WTC11 (cell line): ENCODE data around the gene SGCD.

Experiments
- ATF3 ChIP-seq: sonication (generic); formaldehyde crosslinking; conservative IDR thresholded peaks from 2 replicates; pipeline ENCODE4 v1.8.1; 2022; ENCODE audit warnings: mild to moderate bottlenecking, missing genetic modification reagents
- ATF6 ChIP-seq: sonication (generic); formaldehyde crosslinking; IDR thresholded peaks from 2 replicates; pipeline ENCODE4 v1.8.1; 2023; ENCODE audit warnings: mild to moderate bottlenecking, missing genetic modification reagents
- CTCF ChIP-seq: fragments of 200-600 bp; IDR thresholded peaks from 2 replicates; pipeline ENCODE4 v1.8.0; 2022; ENCODE audit warnings: antibody characterized with exemption
- HMGXB4 ChIP-seq: sonication (generic); formaldehyde crosslinking; IDR thresholded peaks from 2 replicates; pipeline ENCODE4 v1.8.1; 2023; ENCODE audit warnings: mild to moderate bottlenecking, moderate library complexity, missing genetic modification reagents
- IRF2 ChIP-seq: sonication (generic); formaldehyde crosslinking; IDR thresholded peaks from 2 replicates; pipeline ENCODE4 v1.8.0; 2022; ENCODE audit warnings: low read depth, missing genetic modification reagents, borderline replicate concordance
- MLX ChIP-seq: sonication (generic); formaldehyde crosslinking; IDR thresholded peaks from 2 replicates; pipeline ENCODE4 v1.8.1; 2023; ENCODE audit warnings: mild to moderate bottlenecking, missing genetic modification reagents, moderate library complexity
- MXD4 ChIP-seq: fragments of 250-450 bp; sonication (Bioruptor Pico); IDR thresholded peaks from 2 replicates; pipeline ENCODE4 v1.8.0; 2021; ENCODE audit warnings: mild to moderate bottlenecking, moderate library complexity, borderline replicate concordance
- PRDM15 ChIP-seq: sonication (generic); formaldehyde crosslinking; IDR thresholded peaks from 2 replicates; pipeline ENCODE4 v1.8.0; 2022; ENCODE audit warnings: missing genetic modification reagents
- USF1 ChIP-seq: sonication (generic); formaldehyde crosslinking; IDR thresholded peaks from 2 replicates; pipeline ENCODE4 v1.8.0; 2022; ENCODE audit warnings: mild to moderate bottlenecking, missing genetic modification reagents
- USF2 ChIP-seq: sonication (generic); formaldehyde crosslinking; IDR thresholded peaks from 2 replicates; pipeline ENCODE4 v1.8.1; 2023; ENCODE audit warnings: mild to moderate bottlenecking, missing genetic modification reagents, moderate library complexity
- ZBTB43 ChIP-seq: sonication (generic); formaldehyde crosslinking; IDR thresholded peaks from 2 replicates; pipeline ENCODE4 v1.8.1; 2023; ENCODE audit warnings: mild to moderate bottlenecking, missing genetic modification reagents
- ZNF263 ChIP-seq: sonication (generic); formaldehyde crosslinking; IDR thresholded peaks from 2 replicates; pipeline ENCODE4 v1.8.1; 2022; ENCODE audit warnings: low read depth, mild to moderate bottlenecking, moderate library complexity, missing genetic modification reagents

GRCh38 chr5:156376751-156377150 lies 49.8 kb downstream of the SGCD start:
- TF ChIP-seq CTCF (no peak), ZBTB43 (CRISPR knock-in tag) (no peak), MXD4 (no peak), PRDM15 (no peak), USF2 (CRISPR knock-in tag) (no peak), ZNF263 (no peak), ATF6 (CRISPR knock-in tag) (no peak), IRF2 (CRISPR knock-in tag) (no peak), USF1 (no peak), ATF3 (CRISPR knock-in tag) (no peak), MLX (CRISPR knock-in tag) (no peak), HMGXB4 (CRISPR knock-in tag) (no peak)
